Measurements from ENCODE around the gene KRCC1.

The KRCC1 gene

GRCh38 chr2:88085602-88086001 is 30.0 kb upstream of the KRCC1 start:
- TF ChIP-seq CTCF (conservative IDR thresholded peaks at IDR 0.05; ENCODE audit: low read length) (no peak), EZH2phosphoT487 (IDR thresholded peaks at IDR 0.05; ENCODE audit: borderline replicate concordance) (no peak)
- Histone ChIP-seq H4K20me1 (ENCODE audit: insufficient read depth, low read length, poor library complexity, severe bottlenecking) (no peaks in the 10 kb centered on the region), H3K36me3 (ENCODE audit: insufficient read depth, low read length) (no peaks in the 10 kb centered on the region), H3F3A (ENCODE audit: low read depth) (no peaks in the 10 kb centered on the region), H3K79me2 (ENCODE audit: insufficient read depth, low read length) (no peaks in the 10 kb centered on the region), H3K27me3 (ENCODE audit: insufficient read depth, low read length, poor library complexity, severe bottlenecking) (no peaks in the 10 kb centered on the region), H2AFZ (ENCODE audit: low read length) (no peak overlapping the region), H3K4me3 (ENCODE audit: low read length, poor library complexity, severe bottlenecking) (no peak overlapping the region), H3K4me1 (ENCODE audit: insufficient read depth, low read length, poor library complexity, severe bottlenecking) (no peaks in the 10 kb centered on the region), H3K9me3 (ENCODE audit: insufficient read depth, low read depth, low read length) (no peaks in the 10 kb centered on the region), H3K9ac (ENCODE audit: low read depth, low read length, poor library complexity, severe bottlenecking) (no peak overlapping the region), H3K9me2 (replicated peaks; ENCODE audit: low read depth, low read length) (no peaks in the 10 kb centered on the region), H3K4me2 (ENCODE audit: low read depth, low read length, poor library complexity, severe bottlenecking) (no peak overlapping the region)

GRCh38 chr2:88085099-88085498 is 29.5 kb upstream of the KRCC1 start:
- H3K79me2 ChIP-seq (ENCODE audit: insufficient read depth, low read length) = no peaks in the 10 kb centered on the region
- no peaks in the 10 kb centered on the region for H3K4me1 ChIP-seq (ENCODE audit: insufficient read depth, low read length, poor library complexity, severe bottlenecking)
- no peaks in the 10 kb centered on the region for H3K27me3 ChIP-seq (ENCODE audit: insufficient read depth, low read length, poor library complexity, severe bottlenecking)
- H3K9ac ChIP-seq (ENCODE audit: low read depth, low read length, poor library complexity, severe bottlenecking) = no peak overlapping the region
- H3F3A ChIP-seq (ENCODE audit: low read depth) = no peaks in the 10 kb centered on the region
- TF ChIP-seq CTCF (conservative IDR thresholded peaks at IDR 0.05; ENCODE audit: low read length) = no peak
- TF ChIP-seq EZH2phosphoT487 (IDR thresholded peaks at IDR 0.05; ENCODE audit: borderline replicate concordance) = no peak
- no peak overlapping the region for H3K4me2 ChIP-seq (ENCODE audit: low read depth, low read length, poor library complexity, severe bottlenecking)
- H4K20me1 ChIP-seq (ENCODE audit: insufficient read depth, low read length, poor library complexity, severe bottlenecking) = no peaks in the 10 kb centered on the region
- no peak overlapping the region for H2AFZ ChIP-seq (ENCODE audit: low read length)
- H3K4me3 ChIP-seq (ENCODE audit: low read length, poor library complexity, severe bottlenecking) = no peak overlapping the region
- no peaks in the 10 kb centered on the region for H3K9me2 ChIP-seq (replicated peaks; ENCODE audit: low read depth, low read length)
- no peaks in the 10 kb centered on the region for H3K36me3 ChIP-seq (ENCODE audit: insufficient read depth, low read length)
- no peaks in the 10 kb centered on the region for H3K9me3 ChIP-seq (ENCODE audit: insufficient read depth, low read depth, low read length)

GRCh38 chr2:88082781-88083180 is 27.2 kb upstream of the KRCC1 start:
- Histone ChIP-seq H3K27me3 (ENCODE audit: insufficient read depth, low read length, poor library complexity, severe bottlenecking) (no peaks in the 10 kb centered on the region), H3K4me2 (ENCODE audit: low read depth, low read length, poor library complexity, severe bottlenecking) (no peak overlapping the region), H4K20me1 (ENCODE audit: insufficient read depth, low read length, poor library complexity, severe bottlenecking) (no peaks in the 10 kb centered on the region), H2AFZ (ENCODE audit: low read length) (no peak overlapping the region), H3K4me3 (ENCODE audit: low read length, poor library complexity, severe bottlenecking) (no peak overlapping the region), H3K79me2 (ENCODE audit: insufficient read depth, low read length) (no peaks in the 10 kb centered on the region), H3K9me2 (replicated peaks; ENCODE audit: low read depth, low read length) (no peaks in the 10 kb centered on the region), H3K9ac (ENCODE audit: low read depth, low read length, poor library complexity, severe bottlenecking) (no peak overlapping the region), H3K9me3 (ENCODE audit: insufficient read depth, low read depth, low read length) (no peaks in the 10 kb centered on the region), H3K36me3 (ENCODE audit: insufficient read depth, low read length) (no peaks in the 10 kb centered on the region), H3F3A (ENCODE audit: low read depth) (no peaks in the 10 kb centered on the region), H3K4me1 (ENCODE audit: insufficient read depth, low read length, poor library complexity, severe bottlenecking) (no peaks in the 10 kb centered on the region)
- TF ChIP-seq EZH2phosphoT487 (IDR thresholded peaks at IDR 0.05; ENCODE audit: borderline replicate concordance) (no peak), CTCF (conservative IDR thresholded peaks at IDR 0.05; ENCODE audit: low read length) (no peak)
